Heart right ventricle (tissue), 16 donors: ENCODE data around the gene ST6GALNAC5. TPM values are rescaled to one million over a fixed set of nuclear protein-coding genes. Genes with fewer than 3 reads are reported as not detected.

Experiments used
- ATAC-seq, 8 donors: fragments of 200-7000 bp; cut with Tn5 transposase; one replicate each; pipeline ENCODE4 v1.9.1; 2020; ENCODE audit warnings: mild to moderate bottlenecking in 8 of 8, moderate library complexity in 8 of 8, moderate number of reproducible peaks in 1 of 8
- DNase-seq, 2 donors: peaks; one replicate each; pipeline ENCODE4 v3.0.0-alpha.2; 2020
- H3K27ac ChIP-seq, 10 donors: fragments of 200-600 bp; sonication (generic) in 2 of 10; one replicate each; pipeline versions ENCODE4 v1.5.0 to v1.8.0; 2020 to 2022; ENCODE audit warnings: mild to moderate bottlenecking in 3 of 10
- H3K27me3 ChIP-seq, 7 donors: fragments of 200-600 bp; one replicate each; pipeline ENCODE4 v1.8.0; 2021 to 2022; ENCODE audit warnings: mild to moderate bottlenecking in 2 of 7
- H3K36me3 ChIP-seq, 9 donors: fragments of 200-600 bp; sonication (generic) in 1 of 9; one replicate each; pipeline versions ENCODE4 v1.5.0 to v1.8.0; 2020 to 2022; ENCODE audit warnings: mild to moderate bottlenecking in 2 of 9
- H3K4me1 ChIP-seq, 9 donors: fragments of 200-600 bp; sonication (generic) in 1 of 9; one replicate each; pipeline versions ENCODE4 v1.5.0 to v1.8.0; 2020 to 2022; ENCODE audit warnings: mild to moderate bottlenecking in 4 of 9
- H3K4me3 ChIP-seq, 10 donors: fragments of 200-600 bp; sonication (generic) in 2 of 10; one replicate each; pipeline versions ENCODE4 v1.5.0 to v1.8.0; 2020 to 2022; ENCODE audit warnings: mild to moderate bottlenecking in 7 of 10, moderate library complexity in 2 of 10
- H3K9me3 ChIP-seq, 11 donors: fragments of 200-600 bp in 10 of 11; sonication (generic) in 2 of 11; one replicate each; pipeline versions ENCODE4 v1.5.0 to v1.8.0; 2013 to 2022; ENCODE audit warnings: mild to moderate bottlenecking in 2 of 11, control low read depth in 1 of 11, moderate library complexity in 1 of 11
- CTCF ChIP-seq, 9 donors: fragments of 200-600 bp; sonication (generic) in 2 of 9; IDR thresholded peaks; one replicate each; pipeline versions ENCODE4 v1.5.0 to v1.8.0; 2021 to 2022; ENCODE audit warnings: antibody characterized with exemption in 9 of 9, mild to moderate bottlenecking in 5 of 9, moderate library complexity in 1 of 9
- WGBS, 2 donors: extraction: QIAGEN DNeasy Blood & Tissue Kit; methylation state at CpG; one replicate each; pipeline ENCODE4 v1.1.7; 2013; ENCODE audit warnings: inconsistent platforms in 1 of 2; 5-methylcytosine and 5-hydroxymethylcytosine counted together
- intact Hi-C, 10 donors: fragments of 100-400 bp; cut with DNase I; formaldehyde crosslinking; loops; one replicate each; pipeline versions ENCODE4 v1.11.1 to v1.14.2; 2022
- microRNA-seq, 2 donors: library from miRNA; unstranded; fragments of <30 nt; microRNA quantifications; one replicate each; pipeline ENCODE4 v1.2.0, GENCODE V29; 2021
- polyA plus RNA-seq, 2 donors: library from polyadenylated mRNA; stranded (reverse); fragments of 200-250 nt; gene quantifications; one replicate each; pipeline ENCODE4 v1.2.3, GENCODE V29; 2013
- total RNA-seq, 10 donors: library from RNA; stranded (reverse); fragmentation: NEBNext Ultra II Directional in 3 of 10; extraction: Animal tissue kit (Norgen Biotek cat#: 25700) in 3 of 10; gene quantifications; one replicate each; pipeline versions ENCODE4 v1.2.1 to v1.2.4, GENCODE V29; 2021 to 2023
- donor health status: Arrhythmogenic right ventricular cardiomyopathy.
- donor health status: ischemic (EF 13 %, LVEDD 7.1; RV severe dilation, severe dysfunction).
- donor health status: healthy with polysubstance abuse.
- donor health status: DM: no; HTN: yes; CAD: no.
- donor health status: DM: no; HTN: no; CAD: no.
- donor health status: ischemic (EF 25% LVEDD 6.9; RV normal size, moderate dysfunction).
- donor health status: ischemic (EF 25% LVEDD 5.7; RV mildly dilated, moderate dysfunction).
- donor health status: healthy.
- donor health status: DM: yes; HTN: yes; CAD: no.
- donor health status: Ischemic cardiomyopathy.
- donor health status: ischemic (EF 35%, LVEDD 5.7; RV mildly dilated, moderate dysfunction).
- donor health status: nonischemic (EF 11% LVEDD 7.7; RV severe dilation, severe dysfunction).
- donor health status: DM: yes; HTN: yes; CAD: no.
- donor health status: PGD.
- donor health status: ischemic (EF 29% LVEDD 5.4; RV normal size, mild dysfunction).
- donor health status: nonischemic (EF 23%, LVEDD 6.1; RV moderate dilation, normal function).

The ST6GALNAC5 gene
- total and polyA plus RNA-seq, 12 donors: 0.17 to 1.3 (median 0.35) TPM; not detected in 2

GRCh38 chr1:77096496-77097255, 229.4 kb downstream of the ST6GALNAC5 start:
- 97% methylated on average over 9 of the region's 9 CpGs for WGBS, 2 donors
- TF ChIP-seq CTCF (IDR thresholded peaks at IDR 0.05): no peak
- Histone ChIP-seq H3K27me3 (no peaks in the 10 kb centered on the region), H3K27ac (no peak overlapping the region), H3K36me3 (no peaks in the 10 kb centered on the region), H3K4me3 (no peak overlapping the region), H3K9me3 (peaks cover 0 to 5% (median 0%) of the 10 kb centered on the region in 11 donors), H3K4me1 (no peaks in the 10 kb centered on the region)
- ATAC-seq (no peak), DNase-seq (no peak)
- intact Hi-C loops: no loop called here

- Histone ChIP-seq H3K4me1 (no peaks in the 10 kb centered on the region), H3K27ac (no peak overlapping the region), H3K9me3 (peaks cover 0 to 5% (median 0%) of the 10 kb centered on the region in 11 donors), H3K36me3 (no peaks in the 10 kb centered on the region), H3K27me3 (no peaks in the 10 kb centered on the region), H3K4me3 (no peak overlapping the region)
- ATAC-seq (no peak), DNase-seq (no peak)
- 97 to 100% methylated on average over 1 of the region's 1 CpG for whole genome bisulfite sequencing, 2 donors
- no peak for TF ChIP-seq CTCF (IDR thresholded peaks at IDR 0.05)
- intact Hi-C loops: no loop called here
Observed at GRCh38 chr1:77100875-77101274, 233.6 kb downstream of the ST6GALNAC5 start.

GRCh38 chr1:77103486-77103885, 236.2 kb downstream of the ST6GALNAC5 start:
- intact Hi-C loops: no loop called here
- H3K4me3 ChIP-seq: no peak overlapping the region
- no peak for TF ChIP-seq CTCF (IDR thresholded peaks at IDR 0.05)
- WGBS, 2 donors: 92% methylated on average over 4 of the region's 4 CpGs
- no peak overlapping the region for H3K27ac ChIP-seq
- H3K36me3 ChIP-seq: no peaks in the 10 kb centered on the region
- H3K27me3 ChIP-seq: no peaks in the 10 kb centered on the region
- no peaks in the 10 kb centered on the region for H3K4me1 ChIP-seq
- DNase-seq (no peak), ATAC-seq (no peak)
- H3K9me3 ChIP-seq: no peaks in the 10 kb centered on the region

GRCh38 chr1:77104672-77105071, 237.4 kb downstream of the ST6GALNAC5 start:
- no peaks in the 10 kb centered on the region for H3K36me3 ChIP-seq
- 94 to 97% methylated on average over 10 of the region's 10 CpGs for WGBS, 2 donors
- TF ChIP-seq CTCF (IDR thresholded peaks at IDR 0.05): no peak

More at GRCh38 chr1:77104672-77105071, 237.4 kb downstream of the ST6GALNAC5 start:
- Histone ChIP-seq H3K4me1 (no peaks in the 10 kb centered on the region), H3K9me3 (no peaks in the 10 kb centered on the region), H3K27ac (no peak overlapping the region), H3K4me3 (no peak overlapping the region), H3K27me3 (no peaks in the 10 kb centered on the region)
- intact Hi-C loops: no loop called here
- ATAC-seq (no peak), DNase-seq (no peak)

Small RNAs within 50 kb of the gene (microRNA-seq; reads per million reads assigned to microRNA genes)
- gene MIR7156: 0 reads per million in 2 donors
